NCI-H1048 (cell line): ENCODE results near the gene RAD51B.
"Not testable (repeated sequence)": the region's sequence is repeated elsewhere in the genome, so short reads cannot be mapped to it uniquely, and the experiment has no call there.

Source experiments
- DNase-seq: peaks from one replicate; lab custom pipeline; 2025; lab: John Stamatoyannopoulos, UW

RAD51B gene

DNA sequence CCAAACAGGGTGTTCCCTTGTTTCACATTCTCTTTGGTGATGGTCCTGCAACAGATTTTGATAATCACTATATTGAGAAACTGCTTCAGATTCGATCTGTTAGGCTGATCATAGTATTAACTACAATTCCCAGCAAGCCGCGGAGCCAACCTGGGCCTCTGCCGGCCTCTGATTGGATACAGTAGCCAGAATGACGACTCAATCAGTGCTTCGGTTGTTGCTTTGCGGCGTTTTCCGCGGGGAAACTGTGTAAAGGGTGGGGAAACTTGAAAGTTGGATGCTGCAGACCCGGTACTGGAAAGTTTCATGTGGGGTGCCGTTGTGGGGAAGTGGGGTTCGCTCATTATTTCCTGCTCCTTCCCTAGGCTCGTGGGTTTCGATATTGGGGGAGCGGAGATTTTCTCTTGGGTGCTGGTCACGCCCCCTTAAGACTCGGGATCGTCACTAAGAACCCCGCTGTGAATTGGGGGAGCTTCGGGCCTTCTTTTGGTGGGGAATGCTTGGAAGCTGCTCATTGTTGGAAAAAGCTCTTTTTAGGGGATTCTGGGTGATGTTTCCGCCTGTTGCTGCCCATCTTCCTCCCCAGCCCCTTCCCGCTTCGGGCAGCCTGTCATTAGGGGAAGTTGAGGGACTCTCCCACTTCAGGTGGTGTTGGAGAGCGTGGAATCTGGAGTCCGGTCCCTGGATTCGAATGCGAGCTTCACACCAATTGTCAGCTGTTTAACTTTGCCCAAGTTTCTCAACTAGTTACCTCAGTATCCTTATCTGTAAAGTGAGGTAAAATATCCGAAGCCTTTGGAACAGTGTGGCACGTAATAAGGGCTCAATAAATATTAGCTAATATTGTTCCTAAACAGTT is at the start of gene RAD51B:
Gene RAD51B, plus strand, starts transcription at position 217 of the 859 bp plus-strand sequence.
- peak; percentile 74 for DNase-seq

DNA sequence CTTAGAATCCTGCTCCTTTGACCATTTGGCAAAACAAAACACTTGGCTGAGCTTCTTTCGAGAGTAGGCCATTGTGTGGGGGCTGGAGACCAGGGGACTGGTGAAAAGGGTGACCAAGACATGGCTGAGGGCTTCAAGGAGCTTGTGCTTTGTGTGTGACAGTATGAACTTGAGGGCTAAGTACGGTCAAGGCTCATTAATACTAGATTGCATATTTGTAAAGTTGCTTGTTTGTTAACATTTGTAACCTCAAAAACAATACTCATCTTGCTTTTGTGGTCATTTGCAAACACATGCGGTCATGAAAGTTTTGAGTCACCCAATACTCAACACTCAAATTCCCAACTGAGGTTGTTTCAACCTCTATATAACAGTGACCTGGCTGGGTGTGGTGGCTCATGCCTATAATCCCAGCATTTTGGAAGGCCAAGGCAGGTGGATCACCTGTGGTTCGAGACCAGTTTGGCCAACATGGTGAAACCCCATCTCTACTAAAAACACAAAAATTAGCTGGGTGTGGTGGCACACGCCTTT is 45.7 kb upstream of the RAD51B start:
- no peak for DNase-seq

DNA sequence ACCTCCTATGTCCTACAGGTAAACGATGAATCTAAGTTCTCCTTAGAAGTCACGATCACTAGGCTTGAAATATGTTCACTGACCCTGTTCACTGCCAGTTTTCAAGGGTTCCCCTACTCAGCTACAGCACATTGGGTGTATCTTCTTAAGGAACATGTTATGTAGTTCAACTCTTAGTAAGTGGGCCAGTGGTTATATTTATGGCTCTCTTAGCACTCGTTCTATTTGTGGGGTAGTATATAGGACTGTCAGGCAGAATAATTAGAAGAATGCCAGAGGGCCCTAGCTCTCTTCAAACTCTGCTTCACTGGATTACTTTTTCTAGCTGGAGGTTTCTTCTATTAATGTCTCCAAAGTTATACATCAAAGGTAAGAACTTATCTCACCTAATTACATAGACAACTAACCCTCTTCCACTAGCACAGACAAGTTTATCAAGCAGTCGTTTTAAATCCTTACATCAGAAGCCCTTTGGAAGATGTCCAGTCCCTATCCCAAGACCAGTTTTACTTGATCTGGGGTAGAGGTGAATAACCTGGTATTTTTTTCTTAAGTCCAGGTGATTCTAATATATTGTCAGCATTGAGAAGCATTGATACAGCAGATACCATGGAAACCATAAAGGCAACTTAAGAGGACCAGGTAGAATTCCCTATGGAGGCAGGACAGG is 42.8 kb upstream of the RAD51B start:
- DNase-seq: no peak

DNA sequence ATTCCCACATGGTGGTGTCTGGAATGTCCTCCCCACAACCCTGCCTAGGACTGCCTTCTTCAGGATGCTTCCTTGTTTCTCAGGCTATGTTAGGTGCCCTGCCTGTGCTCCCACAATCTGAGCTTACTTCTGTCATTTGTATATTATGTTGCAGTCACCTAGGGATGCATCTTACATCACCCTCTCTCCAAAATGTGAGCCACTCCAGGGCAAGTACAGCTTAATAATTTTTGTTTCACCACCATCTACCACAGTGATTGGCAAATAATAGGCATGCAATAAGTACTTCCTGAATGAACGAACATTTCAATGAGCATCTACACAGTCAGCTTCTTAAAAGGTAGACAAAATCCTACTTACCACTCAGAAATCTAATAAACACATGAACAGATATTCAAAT is 40.8 kb upstream of the RAD51B start:
- DNase-seq: no peak

DNA sequence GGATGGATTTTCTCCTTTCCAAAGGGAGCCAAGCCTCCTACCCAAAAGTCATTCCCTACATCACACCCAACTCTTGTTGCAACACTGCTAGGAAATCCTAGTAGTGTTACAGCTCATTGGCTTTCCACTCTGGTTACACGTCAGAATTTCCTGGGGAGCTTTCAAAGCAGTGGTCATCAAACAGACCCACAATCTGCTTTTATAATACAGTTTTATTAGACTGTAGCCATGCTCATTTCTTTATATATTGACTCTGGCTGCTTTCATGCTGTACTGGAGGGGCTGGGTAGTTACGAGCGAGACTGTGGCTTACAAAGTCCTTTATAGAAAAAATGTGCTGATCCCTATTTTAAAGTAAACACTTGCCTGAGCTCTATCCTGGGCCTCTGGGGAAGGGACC is 37.5 kb upstream of the RAD51B start:
- DNase-seq: no peak

DNA sequence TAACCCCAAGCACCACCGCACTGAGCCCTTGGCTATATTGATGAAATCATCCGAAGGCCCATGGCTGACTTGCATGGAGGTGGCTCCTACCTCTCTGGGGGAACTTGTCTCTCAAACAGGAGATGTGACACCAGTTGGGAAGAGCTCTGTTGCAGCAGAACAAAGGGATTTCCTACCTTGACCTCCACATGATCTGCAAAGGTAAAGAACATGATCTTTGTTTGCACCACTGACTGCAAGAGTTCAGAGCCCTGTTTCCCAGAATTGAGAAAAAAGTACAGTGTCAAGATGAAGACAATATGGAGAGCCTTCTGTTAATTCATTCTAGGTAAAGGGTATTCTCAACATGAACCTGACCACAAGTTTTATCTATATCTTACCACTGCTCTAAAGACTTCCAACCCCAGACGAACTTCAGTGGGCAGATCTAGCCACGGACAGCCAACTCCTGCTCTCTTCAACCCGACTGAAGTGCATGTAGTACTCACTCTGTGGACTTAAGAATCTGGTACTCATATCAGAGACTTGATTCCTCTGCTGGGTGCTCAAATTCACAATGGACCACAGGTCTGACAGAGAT is 35.2 kb upstream of the RAD51B start:
- no peak for DNase-seq

DNA sequence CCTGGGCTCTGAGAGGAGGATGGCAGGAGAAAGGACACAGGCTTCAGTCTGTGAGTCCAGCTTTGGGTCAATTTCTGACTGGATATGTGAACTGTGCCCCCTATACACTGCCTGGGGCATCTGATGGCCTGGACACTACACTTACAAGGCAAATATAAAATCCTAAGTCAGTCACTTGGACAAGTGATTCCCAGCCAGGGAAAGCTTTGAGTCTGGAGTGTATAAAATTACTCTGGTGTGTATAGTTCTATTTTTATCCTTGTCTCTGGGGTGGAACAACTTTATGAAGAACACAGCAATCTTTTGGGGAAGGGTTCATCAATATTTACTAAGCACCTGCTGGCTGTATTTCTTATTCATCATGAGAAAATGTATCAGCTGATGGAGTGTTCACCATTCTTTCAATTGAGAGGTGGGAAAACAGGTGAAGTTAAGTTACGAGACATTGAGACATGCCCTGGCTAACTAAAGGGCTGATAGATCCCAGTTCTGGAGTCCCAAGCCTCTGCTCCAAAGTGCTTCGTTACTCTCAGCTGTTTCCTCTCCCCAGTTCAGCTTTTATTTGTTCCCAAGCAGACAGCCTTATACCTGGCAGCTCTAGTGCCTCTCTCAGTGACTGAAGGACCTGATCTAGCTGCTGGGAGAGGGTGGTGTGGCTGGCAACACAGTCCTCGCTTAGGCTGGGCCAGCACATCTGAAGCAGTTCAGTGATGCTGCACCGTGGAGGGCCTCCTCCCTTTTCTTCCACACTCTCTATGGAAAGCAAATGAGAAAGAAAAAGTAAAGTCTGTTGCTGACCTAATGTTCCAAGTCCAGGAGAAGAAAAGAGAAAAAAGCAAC is 34.1 kb upstream of the RAD51B start:
- no peak for DNase-seq

DNA sequence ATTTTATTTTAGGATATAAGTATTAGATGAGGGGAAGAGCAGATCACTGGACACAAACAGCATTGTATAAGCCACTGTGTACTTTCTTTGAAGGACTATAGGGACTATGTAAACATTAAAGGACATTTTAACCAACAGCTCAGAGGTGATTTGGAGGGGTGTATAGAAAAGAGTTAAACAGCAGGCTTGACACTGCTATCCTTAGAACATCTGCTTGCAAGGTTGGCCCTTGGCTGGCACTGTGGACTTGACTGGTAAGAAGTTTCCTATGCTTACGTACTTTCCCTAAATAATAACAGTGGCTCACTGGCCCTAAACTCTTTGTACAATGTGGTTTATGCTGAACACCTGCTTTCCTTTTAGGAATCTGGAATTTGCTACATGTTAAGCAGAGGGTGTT is 31.9 kb upstream of the RAD51B start:
- DNase-seq: no peak

DNA sequence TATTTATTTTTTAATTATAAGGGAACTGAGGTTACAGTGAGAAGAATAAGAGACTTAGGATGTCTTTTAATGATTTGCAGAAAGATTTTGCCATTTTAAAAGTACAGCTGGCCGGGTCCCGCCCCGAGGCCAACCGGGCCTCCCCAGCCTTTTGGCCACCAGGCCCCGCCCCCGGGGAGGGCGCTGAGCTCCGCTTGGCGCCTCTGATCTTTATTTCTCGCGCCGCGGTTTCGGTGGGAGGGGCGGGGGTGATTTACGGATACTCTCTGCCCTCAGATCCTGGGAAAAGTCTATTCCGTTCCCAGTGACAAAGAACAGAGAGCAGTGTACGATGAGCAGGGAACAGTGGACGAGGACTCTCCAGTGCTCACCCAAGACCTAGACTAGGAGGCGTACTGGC is 20.8 kb upstream of the RAD51B start:
- no peak for DNase-seq

DNA sequence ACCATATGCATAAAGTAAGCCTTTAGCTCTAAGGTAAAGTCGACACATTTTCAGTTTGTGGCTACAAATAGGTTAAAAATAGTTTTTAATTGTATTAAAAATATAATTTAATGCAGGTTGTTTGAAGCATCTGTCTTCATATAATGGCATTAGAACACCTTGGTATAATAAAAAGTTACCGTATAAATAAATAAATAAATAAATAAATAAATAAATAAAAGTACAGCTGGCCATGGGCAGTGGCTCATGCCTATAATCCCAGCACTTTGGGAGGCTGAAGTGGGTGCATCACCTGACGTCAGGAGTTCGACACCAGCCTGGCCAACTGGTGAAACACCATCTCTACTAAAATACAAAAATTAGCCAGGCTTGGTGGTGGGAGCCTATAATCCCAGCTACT is 18.8 kb upstream of the RAD51B start:
- DNase-seq: no peak

DNA sequence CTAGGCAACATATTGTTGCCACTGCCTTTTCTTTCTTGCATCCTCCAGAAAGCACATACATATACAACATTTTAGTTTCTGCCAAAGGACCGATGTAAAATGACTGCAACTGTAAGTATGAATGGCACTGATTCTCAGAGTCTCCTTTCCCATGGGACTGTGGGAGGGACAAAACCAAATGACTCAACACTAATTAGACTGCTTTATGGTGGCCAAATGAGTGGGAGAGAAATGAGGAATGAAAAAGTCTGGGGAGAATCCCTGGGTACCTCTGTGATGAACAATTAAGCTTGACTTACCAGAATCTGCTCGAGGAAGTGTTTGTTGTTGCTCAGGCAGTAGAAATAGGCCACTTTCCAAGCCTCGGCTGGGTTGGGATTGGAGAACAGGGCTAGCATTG is 13.3 kb upstream of the RAD51B start:
- no peak for DNase-seq

DNA sequence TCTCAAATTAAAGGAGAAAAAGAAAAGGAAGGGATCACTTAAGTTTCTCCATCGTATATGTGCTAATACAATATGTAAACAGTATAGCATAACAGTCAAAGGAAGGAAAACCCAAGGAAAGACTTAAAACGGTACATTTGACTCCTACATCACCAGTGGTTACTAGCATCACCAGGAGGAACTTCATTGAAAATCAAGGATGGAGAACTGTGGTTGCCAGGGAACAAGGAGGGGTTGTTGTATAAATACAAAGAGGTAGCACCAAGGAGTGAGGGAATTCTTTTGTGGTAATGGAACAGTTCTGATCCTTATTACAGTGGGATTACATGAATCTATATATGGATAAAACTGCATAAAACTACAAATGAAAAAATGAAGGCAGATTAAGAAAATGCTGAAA is 4.8 kb upstream of the RAD51B start:
- no peak for DNase-seq

DNA sequence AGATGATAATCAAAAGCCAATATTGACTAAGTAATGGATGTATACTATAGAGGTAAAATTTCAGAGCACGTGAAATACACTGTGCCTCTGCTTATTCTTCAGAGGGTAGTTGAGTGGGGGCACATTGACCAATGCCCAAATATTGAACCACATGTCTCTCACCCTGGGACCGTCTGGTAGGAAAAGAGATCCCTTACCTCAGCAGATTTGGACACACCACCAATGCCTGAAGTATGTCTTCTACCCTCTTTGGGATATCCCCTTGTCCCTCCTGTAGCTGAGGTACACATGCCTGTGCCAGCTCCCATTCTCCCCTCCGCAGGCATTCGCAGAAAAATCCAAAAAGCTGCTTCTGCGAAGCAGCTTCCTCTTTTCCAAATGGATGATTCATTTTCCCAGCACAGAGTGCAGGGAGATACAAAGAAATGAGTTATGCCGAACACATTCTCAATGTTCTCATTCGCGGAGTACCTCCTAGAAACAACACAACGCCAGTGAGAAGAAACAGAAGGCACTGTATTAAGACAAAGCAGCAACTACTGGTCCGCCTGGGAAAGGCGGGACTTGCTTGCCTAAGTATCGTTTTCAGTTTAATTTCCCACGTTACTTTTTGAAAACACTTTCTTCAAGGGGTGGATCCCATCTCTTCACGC is 3.9 kb upstream of the RAD51B start:
- DNase-seq: no peak

DNA sequence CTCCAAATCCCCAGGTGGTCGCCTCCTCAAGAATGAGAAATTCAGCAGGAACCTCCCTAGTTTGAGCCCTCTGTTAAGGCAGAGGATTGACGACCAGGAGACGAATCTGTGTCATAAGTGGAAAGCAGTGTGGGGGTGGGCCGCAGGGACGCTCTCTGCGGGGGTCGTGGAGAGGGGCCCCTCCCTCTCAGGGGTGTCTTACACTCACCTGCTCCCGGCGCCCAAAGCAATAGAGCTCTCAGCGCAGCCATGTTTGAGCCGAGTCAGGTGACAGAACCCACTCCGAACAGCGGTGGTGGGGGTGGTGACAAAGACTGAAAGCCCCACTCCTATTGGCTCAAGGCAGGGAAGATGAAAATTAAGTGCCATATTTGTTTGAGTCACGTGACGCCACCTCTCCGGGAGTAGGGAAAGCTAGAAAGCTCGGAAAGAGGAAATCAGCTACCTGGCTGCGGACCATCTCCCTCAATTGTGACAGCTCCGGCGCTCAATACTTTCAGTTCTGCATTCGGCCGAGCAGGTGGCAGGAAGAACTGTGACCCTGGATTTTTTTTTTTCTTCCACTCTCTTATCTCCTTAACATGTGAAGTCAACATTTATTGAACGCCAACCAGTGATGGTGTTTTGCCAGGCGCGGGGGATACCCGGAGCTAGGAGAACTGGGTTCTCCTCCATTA is 3.1 kb upstream of the RAD51B start, which contains the start of gene ZFYVE26:
Gene ZFYVE26, minus strand, starts transcription at position 265 of the 677 bp plus-strand sequence. CDS start 627 bp downstream, outside the sequence.
- DNase-seq: peak; percentile 95

DNA sequence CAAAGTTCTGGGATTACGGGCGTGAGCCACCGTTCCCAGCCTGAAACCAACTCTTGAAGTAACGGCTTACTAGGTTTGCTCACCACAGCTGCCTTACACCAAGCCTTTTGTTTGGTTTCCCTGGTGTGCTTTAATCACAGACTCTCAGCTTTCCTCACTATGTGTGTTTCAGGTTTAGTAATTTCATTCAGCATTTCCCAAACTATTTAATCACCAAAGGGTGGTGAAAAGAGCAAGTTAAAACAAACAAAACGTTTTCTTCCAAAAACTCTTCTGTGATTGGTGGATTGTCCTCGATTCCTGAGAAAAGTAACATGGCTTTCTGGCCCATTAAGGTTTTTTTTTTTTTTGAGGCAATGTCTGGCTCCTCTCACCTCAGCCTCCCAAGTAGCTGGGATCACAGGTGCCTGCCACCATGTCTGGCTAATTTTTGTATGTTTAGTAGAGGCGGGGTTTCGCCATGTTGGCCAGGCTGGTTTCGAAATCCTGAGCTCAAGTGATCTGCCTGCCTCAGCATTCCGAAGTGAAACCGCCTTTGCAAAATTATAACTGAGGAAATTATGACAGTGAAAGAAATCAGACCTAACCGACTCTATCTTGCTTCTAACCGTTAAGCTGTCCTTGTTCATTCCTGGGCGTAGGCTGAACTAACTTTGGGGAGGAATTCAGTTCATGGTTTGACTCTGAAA is 1.7 kb upstream of the RAD51B start:
- DNase-seq: no peak

DNA sequence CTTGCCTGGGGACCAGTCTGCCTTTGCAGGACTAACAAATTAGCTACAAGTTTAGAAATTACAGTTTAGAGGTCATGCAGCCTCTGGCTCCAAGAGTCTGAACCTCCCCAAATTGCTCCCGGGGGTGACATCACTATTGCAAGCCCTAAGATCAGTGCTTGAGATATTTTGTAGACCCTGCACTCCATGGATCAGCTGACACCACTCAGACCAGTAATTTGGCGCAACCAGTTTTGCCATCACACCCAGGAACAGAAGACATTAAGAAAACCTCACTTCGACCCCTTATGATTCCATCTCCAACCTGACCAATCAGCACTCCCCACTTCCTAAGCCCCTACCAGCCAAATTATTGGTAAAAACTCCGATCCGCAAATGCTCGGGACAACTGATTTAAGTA is 1.1 kb upstream of the RAD51B start:
- not testable (repeated sequence) for DNase-seq

DNA sequence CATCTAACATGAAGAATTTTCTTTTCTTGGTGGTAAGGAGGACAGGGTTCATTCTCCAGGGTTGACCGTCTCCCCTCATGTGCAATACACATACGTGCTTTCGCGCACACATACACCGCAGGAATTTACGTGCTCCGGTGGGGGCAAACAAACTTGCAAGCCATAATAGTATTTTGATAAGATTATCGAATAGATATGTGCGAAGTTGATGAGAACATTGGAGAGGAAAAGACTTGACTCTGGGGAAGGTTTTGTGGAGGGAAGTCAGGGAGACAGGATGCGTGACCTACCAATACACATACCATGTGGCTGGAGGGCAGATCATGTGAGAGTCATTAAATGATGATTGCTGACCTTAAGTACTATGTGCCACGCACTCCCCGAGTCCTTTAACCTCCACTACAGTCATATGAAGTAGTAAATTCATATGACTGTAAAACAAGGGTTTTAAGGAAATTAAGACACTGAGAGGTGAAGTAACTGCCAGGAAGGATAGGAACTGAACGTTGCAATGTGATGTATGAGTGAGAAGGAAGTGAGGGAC is 921 bp downstream of the RAD51B start:
- no peak for DNase-seq

DNA sequence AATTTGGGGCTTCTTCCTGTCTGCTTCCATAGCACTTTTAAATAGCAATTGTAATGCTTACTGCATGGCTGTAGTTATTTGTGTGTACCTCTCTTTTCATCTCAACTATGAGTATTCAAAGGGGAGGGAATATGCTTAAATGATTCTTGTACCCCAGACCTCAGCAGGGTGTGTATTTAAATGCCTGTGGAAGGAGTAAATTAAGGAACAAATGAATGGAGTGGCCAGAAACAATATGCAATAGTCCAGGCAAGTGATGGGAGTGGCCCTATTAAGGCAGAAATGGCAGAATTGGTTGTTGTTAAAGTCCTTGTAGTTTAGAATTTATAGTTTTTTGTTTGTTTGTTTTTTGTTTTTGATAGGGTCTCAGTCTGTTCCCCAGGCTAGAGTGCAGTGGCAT is 1.5 kb downstream of the RAD51B start:
- no peak for DNase-seq

DNA sequence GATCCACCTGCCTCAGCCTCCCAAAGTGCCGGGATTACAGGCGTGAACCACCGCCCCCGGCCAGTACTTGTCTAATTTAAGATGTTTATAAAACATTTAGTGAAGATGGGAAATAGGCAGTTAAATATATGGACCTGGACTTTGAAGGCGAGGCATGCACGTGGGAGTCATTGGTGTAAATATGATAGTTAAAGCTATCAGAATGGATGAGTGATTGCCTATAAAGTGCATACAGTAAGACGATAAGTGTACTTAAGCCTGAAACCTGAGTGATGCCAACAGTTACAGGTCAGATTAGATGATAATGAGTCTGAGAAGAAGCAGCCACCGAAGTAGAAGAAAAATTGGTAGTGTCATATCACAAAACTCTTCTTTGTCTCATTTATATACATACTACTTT is 11.5 kb downstream of the RAD51B start:
- no peak for DNase-seq

DNA sequence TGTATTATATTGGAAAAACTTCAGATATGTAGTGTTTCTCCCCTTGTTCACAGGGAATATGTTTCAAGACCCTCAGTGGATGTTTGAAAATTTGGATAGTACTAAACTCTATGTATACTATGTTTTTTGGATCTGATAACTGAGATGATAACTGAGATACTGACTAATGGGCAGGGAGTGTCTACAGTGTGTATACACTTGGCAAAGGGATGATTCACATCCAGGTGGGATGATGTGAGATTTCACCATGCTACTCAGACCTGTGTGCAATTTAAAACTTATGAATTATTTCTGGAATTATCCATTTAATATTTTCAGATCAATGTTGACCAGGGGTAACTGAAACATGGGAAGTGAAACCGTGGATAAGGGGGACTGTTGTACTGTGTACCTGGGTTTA is 13.8 kb downstream of the RAD51B start:
- DNase-seq: no peak
